CD4-positive, CD25-positive, alpha-beta regulatory T cell (primary cell): ENCODE results near the gene PALB2. TPM values are rescaled to one million over a fixed set of nuclear protein-coding genes. Genes with fewer than 3 reads are reported as not detected.
A peak's percentile ranks its signal among the peaks of the same experiment; 100 is the strongest.

ENCODE experiments used
- ATAC-seq, 2 donors: fragments of 150-1000 bp; cut with Tn5 transposase; one replicate each; pipeline ENCODE4 v1.10.0; 2021; ENCODE audit warnings: low read depth in 2 of 2, moderate number of reproducible peaks in 2 of 2, moderate library complexity in 1 of 2
- DNase-seq, 3 donors: peaks; one replicate each; pipeline versions ENCODE4 v3.0.0 to v3.0.0-alpha.2; 2012 to 2022; ENCODE audit warnings: mixed read lengths in 1 of 3
- H3K27ac ChIP-seq: one replicate; pipeline ENCODE4 v1.7.0; 2013; ENCODE audit warnings: mild to moderate bottlenecking, low read length; ENCODE audit not compliant: insufficient read depth, poor library complexity, severe bottlenecking
- H3K27me3 ChIP-seq: one replicate; pipeline ENCODE4 v1.7.0; 2013; ENCODE audit warnings: low read length; ENCODE audit not compliant: control insufficient read depth, insufficient read depth
- H3K36me3 ChIP-seq: one replicate; pipeline ENCODE4 v1.7.0; 2013; ENCODE audit warnings: mild to moderate bottlenecking, low read length, moderate library complexity; ENCODE audit not compliant: control insufficient read depth, insufficient read depth
- H3K4me1 ChIP-seq: 2 replicates; pipeline ENCODE4 v1.7.0; 2013; ENCODE audit warnings: mild to moderate bottlenecking, low read length; ENCODE audit not compliant: insufficient read depth, control insufficient read depth, poor library complexity, severe bottlenecking
- H3K4me3 ChIP-seq: one replicate; pipeline ENCODE4 v1.7.0; 2013; ENCODE audit warnings: low read depth, mild to moderate bottlenecking, low read length, moderate library complexity
- H3K9me3 ChIP-seq, 2 experiments: 1 replicate in 1 of 2; 2 replicates in 1 of 2; pipeline ENCODE4 v1.7.0; 2013; ENCODE audit warnings: low read length in 2 of 2, mild to moderate bottlenecking in 1 of 2, moderate library complexity in 1 of 2; ENCODE audit not compliant: control insufficient read depth in 2 of 2
- H3K27ac Mint-ChIP-seq, 3 donors: one replicate each; pipeline ENCODE4 v1.8.0; 2020 to 2022; ENCODE audit warnings: mild to moderate bottlenecking in 3 of 3, mixed read lengths in 3 of 3, moderate library complexity in 2 of 3
- H3K27me3 Mint-ChIP-seq: one replicate; pipeline ENCODE4 v1.8.0; 2022; ENCODE audit warnings: mild to moderate bottlenecking, mixed read lengths
- H3K36me3 Mint-ChIP-seq: one replicate; pipeline ENCODE4 v1.8.0; 2020; ENCODE audit warnings: mixed read lengths
- H3K4me1 Mint-ChIP-seq, 4 donors: one replicate each; pipeline ENCODE4 v1.8.0; 2020 to 2022; ENCODE audit warnings: mixed read lengths in 4 of 4, mild to moderate bottlenecking in 1 of 4
- H3K4me3 Mint-ChIP-seq, 4 donors: one replicate each; pipeline ENCODE4 v1.8.0; 2020 to 2022; ENCODE audit warnings: mild to moderate bottlenecking in 4 of 4, mixed read lengths in 4 of 4, moderate library complexity in 3 of 4
- H3K9me3 Mint-ChIP-seq, 7 donors: one replicate each; pipeline ENCODE4 v1.8.0; 2020 to 2022; ENCODE audit warnings: mixed read lengths in 7 of 7, mild to moderate bottlenecking in 3 of 7, moderate library complexity in 2 of 7
- polyA plus RNA-seq, 4 donors: library from polyadenylated mRNA; unstranded; fragments of 300-500 nt; fragmentation: Illumina TruSeq; gene quantifications; one replicate each; pipeline ENCODE4 v1.2.3, GENCODE V29; 2021
- total RNA-seq: library from RNA; stranded (reverse); gene quantifications from one replicate; pipeline ENCODE4 v1.2.3, GENCODE V29; 2022

The PALB2 gene
- total and polyA plus RNA-seq, 5 donors from 2014 or later: 4.5 to 8.1 (median 6.2) TPM

GRCh38 chr16:23578101-23578830, 62.8 kb downstream of the PALB2 start:
- Histone ChIP-seq H3K36me3 (peaks cover 32% of the 10 kb centered on the region), H3K4me3 (no peak overlapping the region), H3K27me3 (no peaks in the 10 kb centered on the region), H3K4me1 (no peaks in the 10 kb centered on the region), H3K9me3 (no peaks in the 10 kb centered on the region), H3K27ac (no peak overlapping the region)
- H3K4me1 Mint-ChIP-seq: peaks cover 0 to 4% (median 0%) of the 10 kb centered on the region in 4 donors
- H3K27me3 Mint-ChIP-seq: no peaks in the 10 kb centered on the region
- H3K27ac Mint-ChIP-seq: no peak overlapping the region
- no peak for ATAC-seq
- DNase-seq: no peak
- H3K9me3 Mint-ChIP-seq: peaks cover 0 to 1% (median 0%) of the 10 kb centered on the region in 7 donors
- no peak overlapping the region for H3K4me3 Mint-ChIP-seq
- H3K36me3 Mint-ChIP-seq: peaks cover 25% of the 10 kb centered on the region

GRCh38 chr16:23577493-23577892, 63.6 kb downstream of the PALB2 start:
- peaks cover 25% of the 10 kb centered on the region for H3K36me3 Mint-ChIP-seq
- peaks cover 40% of the 10 kb centered on the region for H3K36me3 ChIP-seq

DNA sequence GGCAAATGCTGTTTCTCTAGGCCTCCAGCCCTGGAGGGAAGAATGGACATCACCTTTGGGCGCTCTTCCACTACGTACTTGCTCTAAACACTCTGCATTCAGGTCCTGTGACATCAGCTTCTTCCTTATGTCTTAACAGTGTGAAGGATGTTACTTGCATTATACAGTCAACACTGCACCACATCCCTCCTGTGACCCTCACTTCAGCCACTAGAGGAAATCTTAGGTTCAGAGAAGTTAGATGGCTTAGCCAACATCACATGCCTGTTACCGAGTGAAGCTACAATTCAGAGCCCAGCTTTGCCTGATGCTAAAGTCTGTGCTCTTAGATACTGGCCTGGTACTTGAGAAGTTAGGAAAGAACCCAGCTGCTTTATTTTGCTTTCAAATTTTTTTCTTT, 65.3 kb downstream of the PALB2 start:
- H3K4me3 ChIP-seq: no peak overlapping the region
- no peaks in the 10 kb centered on the region for H3K9me3 ChIP-seq
- Mint-ChIP-seq H3K9me3 (peaks cover 0 to 1% (median 0%) of the 10 kb centered on the region in 7 donors), H3K27ac (peak overlapping the region in 1 of 3 donors; percentile 76), H3K4me1 (peaks cover 0 to 4% (median 2%) of the 10 kb centered on the region in 4 donors), H3K36me3 (peaks cover 23% of the 10 kb centered on the region), H3K27me3 (no peaks in the 10 kb centered on the region), H3K4me3 (no peak overlapping the region)
- H3K27ac ChIP-seq: no peak overlapping the region
- H3K36me3 ChIP-seq: peaks cover 46% of the 10 kb centered on the region
- ATAC-seq: no peak
- H3K4me1 ChIP-seq: no peaks in the 10 kb centered on the region
- DNase-seq: peak in 1 of 3 donors; percentile 7
- no peaks in the 10 kb centered on the region for H3K27me3 ChIP-seq

More at GRCh38 chr16:23577493-23577892, 63.6 kb downstream of the PALB2 start:
- Histone ChIP-seq H3K9me3 (no peaks in the 10 kb centered on the region), H3K4me1 (no peaks in the 10 kb centered on the region), H3K4me3 (no peak overlapping the region), H3K27me3 (no peaks in the 10 kb centered on the region), H3K27ac (no peak overlapping the region)
- peaks cover 0 to 4% (median 0%) of the 10 kb centered on the region in 4 donors for H3K4me1 Mint-ChIP-seq
- no peak overlapping the region for H3K4me3 Mint-ChIP-seq
- DNase-seq (no peak), ATAC-seq (no peak)
- no peaks in the 10 kb centered on the region for H3K27me3 Mint-ChIP-seq
- peaks cover 0 to 1% (median 0%) of the 10 kb centered on the region in 7 donors for H3K9me3 Mint-ChIP-seq
- no peak overlapping the region for H3K27ac Mint-ChIP-seq

DNA sequence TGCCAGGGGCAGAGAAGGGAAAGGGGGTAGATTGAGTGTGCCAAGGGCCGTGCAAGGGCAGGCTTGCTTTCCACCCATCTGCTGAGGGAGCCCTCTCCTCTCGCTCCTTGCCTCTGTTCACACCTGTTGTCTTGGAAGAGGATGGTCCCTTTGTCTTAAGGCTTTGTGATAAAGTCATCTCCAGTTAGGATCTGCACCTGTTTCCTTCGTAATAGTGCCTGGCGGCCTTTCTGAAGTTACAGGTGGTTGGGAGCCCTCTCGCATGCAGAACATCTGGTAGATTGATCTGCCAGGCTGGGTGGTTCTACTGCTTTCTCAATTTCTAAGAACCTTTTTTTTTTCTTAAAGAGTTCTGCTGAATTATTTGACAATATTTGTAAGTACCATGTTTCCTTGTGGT, 67.3 kb downstream of the PALB2 start:
- no peaks in the 10 kb centered on the region for H3K9me3 Mint-ChIP-seq
- H3K4me3 ChIP-seq: no peak overlapping the region
- H3K27ac ChIP-seq: no peak overlapping the region
- no peak for DNase-seq
- peak overlapping the region in 1 of 3 donors; percentile 7 for H3K27ac Mint-ChIP-seq
- ATAC-seq: no peak
- peaks cover 53% of the 10 kb centered on the region for H3K36me3 ChIP-seq
- H3K4me1 ChIP-seq: no peaks in the 10 kb centered on the region
- no peaks in the 10 kb centered on the region for H3K27me3 Mint-ChIP-seq
- H3K36me3 Mint-ChIP-seq: peaks cover 22% of the 10 kb centered on the region
- H3K4me1 Mint-ChIP-seq: peaks cover 0 to 4% (median 2%) of the 10 kb centered on the region in 4 donors
- no peaks in the 10 kb centered on the region for H3K9me3 ChIP-seq
- no peak overlapping the region for H3K4me3 Mint-ChIP-seq
- no peaks in the 10 kb centered on the region for H3K27me3 ChIP-seq

DNA sequence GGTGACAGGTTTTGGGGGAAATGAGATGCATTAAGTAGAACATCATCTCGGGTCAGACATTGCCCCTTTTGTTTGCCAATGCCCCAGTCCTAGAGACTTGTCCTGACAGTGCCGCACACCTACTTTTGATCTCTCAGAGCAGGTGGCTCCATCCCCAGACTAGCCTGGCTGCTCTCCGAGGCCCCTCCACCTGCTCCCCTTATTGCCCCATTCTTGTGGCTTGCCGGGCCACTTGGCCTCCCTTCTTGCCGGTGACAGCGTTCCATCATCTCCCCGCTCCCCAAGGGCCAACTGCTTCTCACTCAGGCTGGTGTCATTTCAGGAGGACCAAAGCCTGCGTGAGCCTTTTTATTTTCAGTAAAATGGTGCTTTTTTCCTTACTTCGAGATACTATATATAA, 68.7 kb downstream of the PALB2 start:
- Histone ChIP-seq H3K9me3 (no peaks in the 10 kb centered on the region), H3K27me3 (no peaks in the 10 kb centered on the region), H3K4me3 (no peak overlapping the region), H3K36me3 (peaks cover 66% of the 10 kb centered on the region), H3K4me1 (no peaks in the 10 kb centered on the region), H3K27ac (no peak overlapping the region)
- H3K9me3 Mint-ChIP-seq: no peaks in the 10 kb centered on the region
- peaks cover 0 to 4% (median 2%) of the 10 kb centered on the region in 4 donors for H3K4me1 Mint-ChIP-seq
- H3K36me3 Mint-ChIP-seq: peaks cover 24% of the 10 kb centered on the region
- DNase-seq (no peak), ATAC-seq (no peak)
- H3K27ac Mint-ChIP-seq: no peak overlapping the region
- H3K4me3 Mint-ChIP-seq: no peak overlapping the region
- H3K27me3 Mint-ChIP-seq: no peaks in the 10 kb centered on the region

- H3K36me3 Mint-ChIP-seq: peaks cover 28% of the 10 kb centered on the region
- Histone ChIP-seq H3K27ac (no peak overlapping the region), H3K36me3 (peaks cover 71% of the 10 kb centered on the region), H3K4me1 (no peaks in the 10 kb centered on the region), H3K9me3 (no peaks in the 10 kb centered on the region), H3K4me3 (no peak overlapping the region), H3K27me3 (no peaks in the 10 kb centered on the region)
- H3K27me3 Mint-ChIP-seq: no peaks in the 10 kb centered on the region
- H3K4me3 Mint-ChIP-seq: no peak overlapping the region
- DNase-seq: no peak
- H3K27ac Mint-ChIP-seq: no peak overlapping the region
- no peak for ATAC-seq
- H3K9me3 Mint-ChIP-seq: no peaks in the 10 kb centered on the region
- H3K4me1 Mint-ChIP-seq: peaks cover 0 to 4% (median 2%) of the 10 kb centered on the region in 4 donors
Observed at GRCh38 chr16:23571895-23572294, 69.2 kb downstream of the PALB2 start.

- Histone ChIP-seq H3K27ac (no peak overlapping the region), H3K4me1 (no peaks in the 10 kb centered on the region), H3K27me3 (no peaks in the 10 kb centered on the region), H3K36me3 (peaks cover 76% of the 10 kb centered on the region), H3K9me3 (no peaks in the 10 kb centered on the region), H3K4me3 (no peak overlapping the region)
- Mint-ChIP-seq H3K4me3 (no peak overlapping the region), H3K4me1 (peaks cover 0 to 4% (median 2%) of the 10 kb centered on the region in 4 donors), H3K27ac (peak overlapping the region in 1 of 3 donors; percentile 4), H3K9me3 (no peaks in the 10 kb centered on the region), H3K27me3 (no peaks in the 10 kb centered on the region), H3K36me3 (peaks cover 29% of the 10 kb centered on the region)
- ATAC-seq: no peak
- DNase-seq: no peak
Observed at GRCh38 chr16:23570992-23571632, 70.0 kb downstream of the PALB2 start.
